ENCODE data around the gene SLC6A18.

The SLC6A18 gene

DNA sequence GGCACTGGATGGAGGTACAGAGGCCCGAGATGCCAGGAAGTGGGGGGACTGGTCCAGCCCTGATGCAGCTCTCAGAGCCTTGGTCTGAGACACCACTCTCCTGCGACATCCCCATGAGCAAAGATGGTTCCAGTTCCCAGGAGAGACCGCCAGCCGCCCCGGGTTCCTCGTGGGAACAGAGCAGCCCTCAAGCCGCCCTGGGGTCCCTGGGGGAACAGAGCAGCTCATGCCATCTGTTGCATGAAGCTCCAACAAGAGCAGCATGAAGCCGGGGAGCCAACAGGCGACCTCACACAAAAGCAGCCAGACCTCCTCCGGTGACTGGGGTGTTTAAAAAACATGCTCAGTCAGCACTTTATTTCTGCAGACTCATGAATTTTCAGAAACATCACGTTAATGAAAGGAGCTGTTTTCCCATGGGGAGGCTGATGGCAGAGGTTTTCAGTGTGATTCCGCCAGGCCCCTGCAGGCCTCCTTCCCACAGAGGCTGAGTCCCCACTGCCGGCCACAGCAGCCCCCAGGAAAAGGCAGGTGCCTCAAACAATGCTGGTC, 6.2 kb downstream of the SLC6A18 start:
- DNase-seq (ENCODE audit: low read depth in 2 of 2): no peak

DNA sequence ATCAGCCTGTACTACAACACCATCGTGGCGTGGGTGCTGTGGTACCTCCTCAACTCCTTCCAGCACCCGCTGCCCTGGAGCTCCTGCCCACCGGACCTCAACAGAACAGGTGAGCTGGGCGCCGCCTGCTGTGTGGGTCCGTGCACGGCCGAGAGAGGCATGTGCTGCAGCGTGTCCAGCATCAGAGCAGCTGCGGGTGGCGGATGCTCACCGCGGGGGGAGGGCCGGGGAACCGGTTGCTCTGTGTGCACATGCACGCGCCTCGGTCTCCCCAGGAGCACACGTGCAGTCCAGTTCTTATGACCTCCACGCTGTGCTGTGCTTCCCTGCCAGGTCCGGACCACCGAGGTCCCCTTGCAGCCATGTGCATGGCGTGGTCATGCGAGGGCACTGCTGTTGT, 7.6 kb downstream of the SLC6A18 start:
- no peak for DNase-seq (ENCODE audit: low read depth in 2 of 2)

DNA sequence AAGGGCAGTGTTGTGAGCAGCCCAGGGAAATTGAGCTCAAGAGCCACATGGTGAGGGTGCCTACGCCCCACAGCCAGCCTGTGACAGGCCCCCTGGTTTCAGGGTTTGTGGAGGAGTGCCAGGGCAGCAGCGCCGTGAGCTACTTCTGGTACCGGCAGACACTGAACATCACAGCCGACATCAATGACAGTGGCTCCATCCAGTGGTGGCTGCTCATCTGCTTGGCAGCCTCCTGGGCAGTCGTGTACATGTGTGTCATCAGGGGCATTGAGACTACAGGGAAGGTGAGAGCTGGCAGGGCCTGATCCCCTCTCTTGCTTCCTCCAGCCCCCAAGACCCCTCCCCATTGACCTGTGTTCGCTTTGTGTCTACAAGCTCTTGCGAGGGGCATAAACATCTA, 10.2 kb downstream of the SLC6A18 start:
- DNase-seq (ENCODE audit: low read depth in 2 of 2): no peak

DNA sequence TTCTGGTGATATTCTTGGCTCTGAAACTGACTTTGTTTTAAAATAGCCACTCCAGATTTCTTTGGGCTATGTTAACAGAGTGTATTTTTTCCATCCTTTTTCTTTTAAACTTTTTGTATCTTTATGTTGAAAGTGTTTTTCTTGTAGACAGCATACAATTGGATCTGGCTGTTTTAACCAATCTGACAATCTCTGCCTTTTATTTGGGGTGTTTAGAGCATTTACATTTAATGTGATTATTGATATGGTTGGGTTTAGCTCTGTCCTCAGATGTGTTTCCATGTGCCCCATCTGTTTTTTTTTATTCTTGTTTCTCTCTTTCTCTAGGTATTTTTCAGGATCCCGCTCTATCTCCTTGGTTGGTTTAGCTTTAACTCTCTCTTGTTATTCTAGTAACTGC, 10.7 kb downstream of the SLC6A18 start:
- no peak for DNase-seq (ENCODE audit: low read depth in 2 of 2)

DNA sequence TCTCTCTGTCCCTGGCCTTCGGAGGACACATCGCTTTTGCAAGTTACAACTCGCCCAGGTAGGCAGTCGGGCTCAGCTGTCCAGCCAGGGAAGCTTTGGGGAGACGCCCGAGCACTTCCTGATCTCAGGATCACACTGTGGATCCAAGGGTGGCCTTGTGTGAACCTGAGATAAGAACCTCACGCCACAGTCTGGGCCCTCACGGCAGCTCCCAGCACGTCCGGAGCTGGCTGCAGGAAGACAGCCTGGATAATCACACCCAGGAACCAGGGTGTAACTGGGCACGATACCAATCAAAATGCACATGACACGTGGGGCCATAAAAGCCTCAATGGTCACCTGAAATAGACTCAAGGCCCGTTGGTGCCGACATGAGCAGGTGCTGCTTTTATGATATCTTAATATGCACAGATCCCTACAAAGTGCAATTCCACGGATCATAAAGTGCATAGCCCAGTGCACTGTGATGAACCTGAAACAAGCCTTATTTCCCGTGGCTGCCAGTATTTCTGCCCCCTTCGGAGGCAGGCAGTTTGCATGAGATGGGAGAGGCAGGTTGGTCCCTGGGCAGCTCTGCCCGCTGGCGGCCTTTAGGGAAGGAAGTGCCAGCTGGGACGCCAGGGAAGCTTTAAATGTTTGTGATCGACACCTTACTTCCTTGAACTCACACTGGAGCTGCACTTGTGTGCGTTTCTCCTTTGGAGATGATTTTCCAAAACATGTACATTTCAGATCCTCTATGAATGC, 14.5 kb downstream of the SLC6A18 start:
- no peak for DNase-seq (ENCODE audit: low read depth in 2 of 2)

DNA sequence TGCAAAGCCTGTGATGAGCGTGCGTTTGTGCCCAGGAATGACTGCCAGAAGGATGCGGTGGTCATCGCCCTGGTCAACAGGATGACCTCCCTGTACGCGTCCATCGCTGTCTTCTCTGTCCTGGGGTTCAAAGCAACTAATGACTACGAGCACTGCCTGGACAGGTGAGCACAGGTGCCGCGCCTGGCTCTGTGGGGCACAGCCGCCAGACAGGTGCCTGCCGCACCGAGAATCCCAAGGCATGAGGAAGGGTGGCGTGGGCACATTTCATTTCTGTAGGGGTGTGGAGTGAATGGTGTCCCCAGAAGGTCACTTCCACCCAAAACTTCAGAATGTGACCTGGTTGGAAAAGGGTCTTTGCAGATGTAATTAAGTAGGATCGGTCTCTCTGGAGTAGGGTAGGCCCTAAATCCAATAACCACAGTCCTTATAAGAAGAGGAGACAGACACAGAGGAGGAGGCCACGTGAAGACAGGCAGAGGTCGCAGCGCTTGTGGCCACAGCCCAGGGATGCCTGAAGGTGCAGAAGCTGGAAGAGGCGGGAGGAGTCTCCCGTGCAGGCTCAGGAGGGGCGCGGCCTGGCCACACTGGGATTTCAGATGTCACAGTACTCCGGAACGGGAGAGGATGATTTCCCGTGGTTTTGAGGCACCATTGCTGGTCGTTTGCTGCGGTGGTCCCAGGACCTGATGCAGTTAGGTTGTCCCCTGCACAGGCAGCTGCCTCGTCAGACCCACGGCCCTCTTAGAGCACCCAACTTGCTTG, 15.5 kb downstream of the SLC6A18 start:
- no peak for DNase-seq (ENCODE audit: low read depth in 2 of 2)

DNA sequence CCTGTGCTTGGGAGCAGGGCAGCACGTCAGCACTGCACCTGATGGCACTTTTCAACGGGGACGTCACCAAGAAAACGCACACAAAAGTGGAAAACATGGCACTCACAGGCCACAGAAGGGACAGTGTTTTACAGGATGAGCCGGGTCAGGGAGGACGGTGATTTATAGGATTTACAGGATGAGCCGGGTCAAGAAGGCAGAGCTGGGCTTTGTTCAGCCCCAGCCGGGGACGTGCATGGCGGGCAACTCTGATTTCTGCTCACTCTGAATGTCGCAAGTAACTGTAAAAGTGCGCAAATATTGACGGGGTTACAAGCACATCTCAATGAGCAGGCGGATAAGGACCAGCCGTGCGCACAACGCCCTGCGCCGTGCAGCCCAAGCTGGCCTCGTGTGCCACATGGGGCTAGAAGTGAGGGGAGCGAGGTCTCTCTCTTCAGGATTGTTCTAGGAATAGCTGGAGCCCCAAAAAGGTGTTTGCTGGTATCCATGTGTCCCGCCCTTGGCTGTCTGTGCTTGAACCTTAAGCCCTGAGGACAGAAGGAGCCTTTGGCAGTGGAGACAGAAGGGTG, 16.4 kb downstream of the SLC6A18 start:
- no peak for DNase-seq (ENCODE audit: low read depth in 2 of 2)

DNA sequence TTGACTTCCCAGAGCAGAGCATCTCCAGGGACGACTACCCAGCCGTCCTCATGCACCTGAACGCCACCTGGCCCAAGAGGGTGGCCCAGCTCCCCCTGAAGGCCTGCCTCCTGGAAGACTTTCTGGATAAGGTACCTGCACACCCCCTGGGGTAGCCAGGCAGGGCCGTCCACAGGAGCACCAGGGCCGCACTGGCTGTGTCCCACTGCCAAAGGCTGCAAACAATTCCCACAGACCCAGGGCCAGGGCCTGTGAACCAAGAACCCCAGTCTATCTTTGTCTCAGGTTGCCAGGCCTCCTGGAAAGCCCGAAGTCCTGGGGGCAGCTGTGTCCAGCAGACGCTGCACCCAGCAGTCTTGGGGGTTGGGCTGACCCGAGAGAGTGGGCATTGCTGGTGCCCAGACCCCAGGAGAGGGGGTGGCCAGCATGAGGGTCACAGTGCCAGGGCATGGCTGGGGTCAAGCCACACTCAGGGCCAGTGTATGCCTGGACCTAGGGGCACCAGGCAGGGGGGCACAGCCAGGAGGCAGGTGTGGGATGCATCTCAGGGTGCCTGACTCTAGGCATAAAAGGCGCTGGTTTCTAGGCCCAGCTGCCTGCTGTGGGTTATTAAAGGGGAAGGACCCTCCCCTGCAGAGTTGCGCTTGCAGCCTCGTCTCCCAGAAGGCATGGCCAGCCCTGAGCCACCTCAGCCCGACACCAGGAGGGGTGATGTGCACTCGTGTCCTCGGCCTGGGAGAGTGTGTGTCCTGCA, 17.7 kb downstream of the SLC6A18 start:
- no peak for DNase-seq (ENCODE audit: low read depth in 2 of 2)

DNA sequence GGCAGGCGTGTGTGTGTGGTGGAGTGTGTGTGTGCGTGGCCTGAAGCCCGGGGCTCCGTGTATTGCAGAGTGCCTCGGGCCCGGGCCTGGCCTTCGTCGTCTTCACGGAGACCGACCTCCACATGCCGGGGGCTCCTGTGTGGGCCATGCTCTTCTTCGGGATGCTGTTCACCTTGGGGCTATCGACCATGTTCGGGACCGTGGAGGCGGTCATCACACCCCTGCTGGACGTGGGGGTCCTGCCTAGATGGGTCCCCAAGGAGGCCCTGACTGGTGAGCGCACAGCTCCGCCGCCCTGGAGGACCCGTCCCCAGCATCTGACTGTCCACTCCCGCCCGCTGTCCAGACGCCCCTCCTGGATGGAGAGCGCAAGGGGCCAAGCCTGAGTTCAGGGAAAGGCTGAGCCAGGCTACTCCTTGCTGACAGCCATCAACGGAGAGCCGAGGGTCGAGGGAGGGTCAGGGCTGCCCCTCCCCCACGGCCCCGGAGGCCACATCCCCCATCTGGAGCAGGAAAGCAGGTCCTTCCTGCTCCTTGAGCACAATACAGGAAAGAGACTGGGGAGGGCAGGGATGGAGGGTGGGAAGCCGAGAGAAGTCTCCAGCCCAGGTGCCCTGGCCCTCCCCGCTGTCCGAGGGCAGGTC, 18.4 kb downstream of the SLC6A18 start:
- DNase-seq (ENCODE audit: low read depth in 2 of 2): no peak

DNA sequence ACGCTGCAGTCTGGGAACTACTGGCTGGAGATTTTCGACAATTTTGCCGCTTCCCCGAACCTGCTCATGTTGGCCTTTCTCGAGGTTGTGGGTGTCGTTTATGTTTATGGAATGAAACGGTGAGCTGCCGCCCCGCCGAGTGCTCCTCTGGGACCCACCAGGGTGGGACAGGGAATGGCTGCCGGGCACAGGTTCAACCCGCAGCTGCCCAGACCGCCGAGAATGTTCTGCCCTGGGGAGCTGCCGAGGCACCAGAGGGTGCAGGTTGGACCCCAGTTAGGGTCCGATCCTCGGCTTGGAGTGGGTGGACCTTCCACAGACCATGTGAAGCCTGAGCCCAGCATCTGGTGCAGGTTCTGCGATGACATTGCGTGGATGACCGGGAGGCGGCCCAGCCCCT, 19.1 kb downstream of the SLC6A18 start:
- DNase-seq (ENCODE audit: low read depth in 2 of 2): no peak

DNA sequence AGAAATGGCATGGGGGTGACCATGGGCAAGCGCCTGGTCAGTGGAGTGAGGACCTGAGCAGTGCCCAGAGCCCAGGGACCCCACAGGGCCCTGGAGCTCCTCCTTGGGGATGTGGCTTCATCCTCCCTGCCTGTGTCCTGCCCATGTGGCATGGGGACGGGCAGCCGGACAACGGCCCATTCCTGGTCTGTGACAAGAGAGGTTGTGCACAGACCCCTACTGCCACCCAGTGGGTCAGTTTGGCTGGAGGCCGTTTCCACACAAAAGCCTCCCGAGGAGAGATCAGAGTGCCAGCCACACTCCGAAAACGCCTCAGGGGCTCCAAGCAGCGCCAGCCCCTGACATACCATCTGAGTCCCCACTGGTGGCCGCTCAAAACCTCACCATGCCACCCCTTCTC, 19.8 kb downstream of the SLC6A18 start:
- no peak for DNase-seq (ENCODE audit: low read depth in 2 of 2)

DNA sequence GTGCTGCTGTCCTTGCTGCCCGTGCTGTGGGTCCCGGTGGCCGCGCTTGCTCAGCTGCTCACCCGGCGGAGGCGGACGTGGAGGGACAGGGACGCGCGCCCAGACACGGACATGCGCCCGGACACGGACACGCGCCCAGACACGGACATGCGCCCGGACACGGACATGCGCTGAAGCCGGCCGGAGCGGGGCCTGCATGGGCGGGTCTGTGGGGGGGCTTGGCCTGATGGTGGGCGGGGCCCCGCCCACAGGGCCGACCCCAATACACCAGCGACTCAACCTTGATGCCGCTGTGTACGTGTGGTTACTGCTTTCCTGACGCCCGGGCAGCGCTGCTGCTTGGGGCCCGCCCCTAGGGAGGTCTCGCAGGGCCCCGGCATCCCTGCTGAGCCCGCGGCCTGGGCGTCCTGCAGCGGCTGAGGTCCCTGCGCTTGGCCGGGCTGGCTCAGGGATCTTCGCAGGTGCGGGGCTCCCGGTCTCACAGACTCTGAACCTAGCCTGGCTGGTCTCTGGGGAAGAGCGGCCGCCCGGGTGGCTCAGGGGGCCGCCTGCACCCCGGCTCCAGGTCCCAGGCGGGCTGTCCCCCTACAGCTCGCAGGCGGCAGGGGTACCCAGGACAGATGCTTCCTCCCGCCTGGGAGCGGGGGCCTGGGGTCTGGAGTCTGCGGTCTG, 20.9 kb downstream of the SLC6A18 start:
- DNase-seq (ENCODE audit: low read depth in 2 of 2): no peak

DNA sequence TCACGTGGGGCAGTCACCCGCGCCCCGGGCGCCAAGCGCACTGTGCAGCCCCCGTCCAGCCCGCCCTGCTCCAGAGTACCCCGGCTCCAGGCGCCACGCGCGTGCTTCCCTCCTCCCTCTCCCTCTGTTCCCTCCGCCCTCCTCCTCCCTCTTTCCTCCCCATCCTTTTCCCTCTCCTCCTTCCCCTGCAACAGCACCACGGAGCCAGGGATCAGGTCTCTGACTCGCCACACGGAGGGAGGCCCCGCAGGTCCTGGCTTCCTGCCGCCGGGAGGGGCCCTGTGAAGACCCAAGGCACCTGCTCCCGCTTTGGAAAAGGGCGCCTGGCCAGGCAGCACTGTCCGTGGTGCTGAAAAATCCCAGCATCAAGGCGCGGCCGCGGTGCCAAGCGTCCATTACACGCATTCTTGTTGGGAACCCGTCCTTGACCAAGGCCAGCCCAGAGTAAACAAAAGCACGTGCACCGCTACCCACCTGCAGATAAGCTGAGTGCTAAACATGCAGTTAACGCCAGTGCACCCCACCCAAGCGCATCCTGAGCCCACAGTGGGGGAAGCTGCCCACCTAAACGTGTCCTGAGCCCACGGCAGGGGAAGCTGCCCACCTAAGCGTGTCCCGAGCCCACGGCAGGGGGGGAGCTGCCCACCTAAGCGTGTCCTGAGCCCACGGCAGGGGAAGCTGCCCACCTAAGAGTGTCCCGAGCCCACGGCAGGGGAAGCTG, 21.7 kb downstream of the SLC6A18 start:
- no peak for DNase-seq (ENCODE audit: low read depth in 2 of 2)

DNA sequence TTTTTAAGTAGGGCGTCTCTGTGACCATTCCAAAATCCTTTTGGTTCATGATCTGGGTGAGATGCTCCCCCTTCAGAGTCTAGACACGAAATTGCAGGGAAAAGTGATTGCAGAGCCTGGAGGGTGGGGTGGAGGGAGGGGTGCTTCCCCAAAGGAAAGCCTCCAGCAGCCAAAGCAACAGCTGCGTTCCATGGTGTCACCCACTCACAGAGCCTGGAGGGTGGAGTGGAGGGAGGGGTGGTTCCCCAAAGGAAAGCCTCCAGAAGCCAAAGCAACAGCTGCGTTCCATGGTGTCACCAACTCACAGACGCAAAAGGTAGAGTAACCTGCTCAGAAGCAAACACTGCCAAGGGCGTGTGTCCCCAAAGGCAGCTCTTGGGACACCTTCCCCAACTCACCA, 22.6 kb downstream of the SLC6A18 start:
- no peak for DNase-seq (ENCODE audit: low read depth in 2 of 2)

DNA sequence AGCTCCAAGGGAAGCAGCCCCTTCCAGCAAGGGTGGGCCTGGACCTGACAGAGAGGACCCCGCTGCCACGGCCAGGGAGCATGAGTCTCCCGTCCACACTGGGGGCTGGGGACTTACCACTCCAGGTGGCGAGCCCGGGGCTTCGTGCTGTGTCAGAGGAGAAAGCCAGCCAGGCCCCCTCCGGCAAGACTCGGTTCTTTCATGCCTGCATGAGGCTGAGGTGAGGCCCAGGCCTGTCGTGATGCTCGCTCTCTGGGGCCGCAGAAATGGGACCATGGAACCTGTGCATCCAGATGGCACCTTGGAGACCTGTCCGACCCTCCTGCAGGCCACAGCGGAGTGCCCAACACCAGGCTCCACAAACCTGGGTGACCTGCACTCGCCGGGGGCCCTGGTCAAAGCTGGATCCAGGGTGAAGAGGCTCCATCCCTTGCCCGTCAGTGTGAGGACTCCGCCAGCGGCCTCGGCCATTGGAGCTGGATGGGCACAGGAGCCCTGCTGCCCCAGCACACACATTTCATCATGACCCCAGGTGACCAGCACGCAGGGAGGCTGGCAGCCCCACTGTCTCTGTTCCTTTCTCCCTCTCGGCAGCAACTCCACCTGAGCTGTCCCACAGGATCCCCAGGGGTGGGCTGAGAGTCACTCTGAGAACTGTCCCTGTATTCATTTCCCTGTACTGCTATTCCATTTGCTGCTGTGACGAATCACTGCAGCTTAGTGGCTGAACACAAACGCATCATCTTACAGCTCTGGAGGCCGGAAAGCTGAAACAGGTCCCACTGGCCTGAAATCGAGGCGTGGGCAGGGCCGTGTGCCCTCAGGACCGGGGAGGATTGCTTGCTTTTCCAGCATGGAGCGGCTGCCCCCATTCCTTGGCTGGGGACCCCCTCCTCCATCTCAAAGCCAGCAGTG, 24.4 kb downstream of the SLC6A18 start:
- no peak for DNase-seq (ENCODE audit: low read depth in 2 of 2)

DNA sequence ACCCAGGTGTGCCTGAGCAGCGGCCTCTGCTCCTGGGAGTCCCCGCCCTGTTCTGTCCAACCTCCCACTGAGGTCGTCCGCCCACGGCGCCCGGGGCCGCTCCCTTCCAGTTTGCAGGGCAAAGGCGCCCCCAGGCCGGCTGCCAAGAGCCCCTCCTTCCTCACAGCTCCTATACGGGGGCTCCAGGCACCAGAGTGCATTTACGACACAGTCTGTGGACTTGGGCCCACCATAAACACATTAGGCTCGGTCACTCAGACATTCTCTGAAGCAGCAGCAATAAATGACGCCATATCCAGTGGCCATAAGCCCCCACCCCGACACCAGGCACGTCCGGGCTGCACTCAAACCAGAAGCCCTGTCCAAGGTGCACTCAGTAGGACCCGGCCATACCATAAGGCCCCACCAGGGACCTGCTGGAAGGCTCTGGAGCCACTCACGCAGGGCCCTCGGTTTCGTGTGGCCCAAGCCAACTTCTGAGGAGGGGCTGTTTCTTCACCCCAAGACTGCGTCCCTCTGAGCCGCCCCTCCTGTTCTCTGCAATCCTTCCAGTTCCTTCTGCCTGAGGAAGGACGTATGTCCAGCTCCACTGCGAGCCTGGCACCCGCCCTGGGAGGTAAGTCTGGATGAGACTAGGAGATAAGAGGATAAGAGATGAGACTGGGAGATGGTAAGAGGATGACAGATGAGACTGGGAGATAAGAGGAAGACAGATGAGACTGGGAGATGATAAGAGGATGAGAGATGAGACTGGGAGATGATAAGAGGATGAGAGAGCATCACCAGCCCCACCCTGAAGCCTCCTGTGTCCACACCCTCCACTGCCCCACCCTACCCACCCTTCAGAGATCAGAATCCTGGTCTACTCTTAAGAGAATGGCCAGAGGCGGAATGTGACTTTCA, 26.7 kb downstream of the SLC6A18 start:
- no peak for DNase-seq (ENCODE audit: low read depth in 2 of 2)

DNA sequence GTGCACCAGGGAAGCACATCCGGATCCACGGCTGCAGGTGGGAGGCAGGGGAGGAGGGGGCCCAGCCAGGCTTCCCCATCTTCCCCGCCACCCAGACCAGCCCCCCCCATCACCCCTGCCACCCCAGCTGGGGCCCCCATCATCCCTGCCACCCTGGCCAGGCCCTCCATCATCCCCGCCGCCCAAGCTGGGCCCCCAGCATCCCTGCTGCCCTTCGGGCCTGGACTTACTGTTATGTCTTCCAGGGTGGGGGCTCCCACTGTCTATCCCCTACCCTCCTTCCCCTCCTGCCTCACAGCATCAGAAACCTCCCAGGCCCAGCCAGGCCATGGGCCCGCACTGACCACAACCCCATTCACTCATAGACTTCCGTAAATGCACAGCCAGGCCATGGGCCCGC, 27.5 kb downstream of the SLC6A18 start:
- DNase-seq (ENCODE audit: low read depth in 2 of 2): no peak

DNA sequence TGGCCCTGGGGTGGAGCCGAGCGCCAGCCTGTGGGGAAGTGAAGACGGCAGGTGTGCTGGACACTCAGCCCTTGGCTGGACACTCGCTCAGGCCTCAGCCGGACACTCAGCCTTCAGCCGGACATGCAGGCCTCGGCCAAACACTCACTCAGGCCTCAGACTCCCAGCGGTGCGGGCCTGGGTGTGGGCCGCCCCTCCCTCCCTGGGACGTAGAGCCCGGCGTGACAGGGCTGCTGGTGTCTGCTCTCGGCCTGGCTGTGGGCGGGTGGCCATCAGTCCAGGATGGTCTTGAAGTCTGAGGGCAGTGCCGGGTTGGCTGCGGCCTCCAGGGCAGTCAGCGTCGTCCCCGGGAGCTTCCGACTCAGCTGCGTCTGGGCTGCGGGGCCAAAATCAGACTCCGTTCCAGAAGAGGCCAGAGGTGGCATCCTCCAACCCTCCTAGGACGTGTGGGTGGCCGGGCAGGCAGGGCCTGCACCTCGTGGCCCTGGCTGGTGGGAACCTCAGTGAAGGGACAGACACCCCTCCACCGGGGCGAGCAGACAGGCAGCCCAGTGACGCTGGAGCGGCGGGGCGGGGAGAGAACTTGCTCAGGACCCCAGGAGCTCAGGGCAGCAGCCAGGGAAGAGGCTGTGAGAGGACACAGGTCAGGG, 28.4 kb downstream of the SLC6A18 start:
- no peak for DNase-seq (ENCODE audit: low read depth in 2 of 2)

Measured in stimulated activated CD8-positive, alpha-beta memory T cell treated with anti-CD3 and anti-CD28 coated beads, Interleukin-7, amount 100 ng/mL, for 1 hour (primary cell).